Glomerular visceral epithelial cell (primary cell): ENCODE results near the gene EPB42.
"Not testable (repeated sequence)": the region's sequence is repeated elsewhere in the genome, so short reads cannot be mapped to it uniquely, and the experiment has no call there.

ENCODE experiments used
- DNase-seq: peaks from one replicate; pipeline ENCODE4 v3.0.0-alpha.2; 2016; ENCODE audit errors: extremely low spot score

The EPB42 gene

GRCh38 chr15:43212299-43212698 is 8.5 kb downstream of the EPB42 start:
- no peak for DNase-seq

GRCh38 chr15:43211224-43211735 is 9.5 kb downstream of the EPB42 start:
- no peak for DNase-seq

GRCh38 chr15:43210807-43211206 is 10.0 kb downstream of the EPB42 start:
- no peak for DNase-seq

- DNase-seq, result no peak
Measured at GRCh38 chr15:43210172-43210745, 10.6 kb downstream of the EPB42 start.

- peak; percentile 41 for DNase-seq
Measured at GRCh38 chr15:43209059-43209824, 11.6 kb downstream of the EPB42 start.

- no peak for DNase-seq
Measured at GRCh38 chr15:43208052-43209002, 12.5 kb downstream of the EPB42 start.

- no peak for DNase-seq
Measured at GRCh38 chr15:43207024-43207423, 13.8 kb downstream of the EPB42 start.

GRCh38 chr15:43206054-43206453 is 14.8 kb downstream of the EPB42 start:
- no peak for DNase-seq

GRCh38 chr15:43204016-43204901 is 16.6 kb downstream of the EPB42 start:
- DNase-seq, result peak; percentile 67

GRCh38 chr15:43199945-43200488 is 20.8 kb downstream of the EPB42 start:
- no peak for DNase-seq

GRCh38 chr15:43198992-43199391 is 21.8 kb downstream of the EPB42 start:
- no peak for DNase-seq

- not testable (repeated sequence) for DNase-seq
Measured at GRCh38 chr15:43198556-43198955, 22.3 kb downstream of the EPB42 start.

- DNase-seq, result not testable (repeated sequence)
Measured at GRCh38 chr15:43197773-43198172, 23.0 kb downstream of the EPB42 start.

GRCh38 chr15:43196760-43197548 is 23.9 kb downstream of the EPB42 start:
- no peak for DNase-seq

GRCh38 chr15:43194795-43195194 is 26.0 kb downstream of the EPB42 start:
- DNase-seq, result no peak

- DNase-seq, result no peak
Measured at GRCh38 chr15:43193710-43194109, 27.1 kb downstream of the EPB42 start.

GRCh38 chr15:43190178-43190577 is 30.6 kb downstream of the EPB42 start:
- no peak for DNase-seq

GRCh38 chr15:43189296-43189695 is 31.5 kb downstream of the EPB42 start:
- DNase-seq, result no peak

GRCh38 chr15:43187544-43188155 is 33.2 kb downstream of the EPB42 start:
- peak; percentile 45 for DNase-seq

- no peak for DNase-seq
Measured at GRCh38 chr15:43186003-43186353, 34.8 kb downstream of the EPB42 start.
